KOPT-K1 (cell line): ENCODE results near the gene ABCC4.

Source experiments
- H3K27ac ChIP-seq: fragments of 200-600 bp; sonication (generic); 2 replicates; pipeline ENCODE4 v1.5.1; 2016; ENCODE audit warnings: antibody characterized with exemption, mild to moderate bottlenecking, low read depth, low read length; ENCODE audit not compliant: poor library complexity, severe bottlenecking
- H3K36me3 ChIP-seq: fragments of 200-600 bp; sonication (generic); 2 replicates; pipeline ENCODE4 v1.5.1; 2017; ENCODE audit warnings: antibody characterized with exemption, mild to moderate bottlenecking, low read length, moderate library complexity; ENCODE audit not compliant: insufficient read depth
- H3K9me3 ChIP-seq: fragments of 200-600 bp; sonication (generic); 2 replicates; pipeline ENCODE4 v1.5.1; 2017; ENCODE audit warnings: antibody characterized with exemption, low read length, mild to moderate bottlenecking; ENCODE audit not compliant: insufficient read depth, poor library complexity, severe bottlenecking

ABCC4 gene

GRCh38 chr13:95160112-95160906 lies 140.9 kb downstream of the ABCC4 start:
- H3K36me3 ChIP-seq, result peaks cover 40% of the 10 kb centered on the region
- no peak overlapping the region for H3K27ac ChIP-seq
- H3K9me3 ChIP-seq, result no peaks in the 10 kb centered on the region

GRCh38 chr13:95159458-95159857 lies 141.8 kb downstream of the ABCC4 start:
- H3K9me3 ChIP-seq, result no peaks in the 10 kb centered on the region
- peaks cover 32% of the 10 kb centered on the region for H3K36me3 ChIP-seq
- H3K27ac ChIP-seq, result no peak overlapping the region

GRCh38 chr13:95156208-95156607 lies 145.0 kb downstream of the ABCC4 start:
- H3K27ac ChIP-seq, result no peak overlapping the region
- H3K36me3 ChIP-seq, result peaks cover 20% of the 10 kb centered on the region; the same call in 1 of the 2 replicates
- no peaks in the 10 kb centered on the region for H3K9me3 ChIP-seq

GRCh38 chr13:95155504-95155903 lies 145.7 kb downstream of the ABCC4 start:
- Histone ChIP-seq H3K27ac (no peak overlapping the region), H3K36me3 (peaks cover 20% of the 10 kb centered on the region; the same call in 1 of the 2 replicates), H3K9me3 (no peaks in the 10 kb centered on the region)

- Histone ChIP-seq H3K27ac (no peak overlapping the region), H3K9me3 (no peaks in the 10 kb centered on the region), H3K36me3 (peaks cover 17% of the 10 kb centered on the region; the same call in 1 of the 2 replicates)
Measured at GRCh38 chr13:95155093-95155492, 146.2 kb downstream of the ABCC4 start.

GRCh38 chr13:95154413-95154886 lies 146.8 kb downstream of the ABCC4 start:
- peaks cover 10% of the 10 kb centered on the region; the same call in 1 of the 2 replicates for H3K36me3 ChIP-seq
- no peaks in the 10 kb centered on the region for H3K9me3 ChIP-seq
- H3K27ac ChIP-seq, result no peak overlapping the region

- H3K9me3 ChIP-seq, result no peaks in the 10 kb centered on the region
- 0 out of 2 replicates have a peak, but pooled peaks cover 7% of the 10 kb centered on the region for H3K36me3 ChIP-seq
- H3K27ac ChIP-seq, result no peak overlapping the region
Measured at GRCh38 chr13:95153647-95154412, 147.4 kb downstream of the ABCC4 start.

GRCh38 chr13:95151942-95152587 lies 149.2 kb downstream of the ABCC4 start:
- Histone ChIP-seq H3K9me3 (no peaks in the 10 kb centered on the region), H3K36me3 (0 out of 2 replicates have a peak, but pooled peaks cover 7% of the 10 kb centered on the region), H3K27ac (no peak overlapping the region)

- Histone ChIP-seq H3K27ac (no peak overlapping the region), H3K36me3 (peaks cover 2% of the 10 kb centered on the region; the same call in 1 of the 2 replicates), H3K9me3 (peaks cover 2% of the 10 kb centered on the region)
Measured at GRCh38 chr13:95150555-95150954, 150.7 kb downstream of the ABCC4 start.

- peaks cover 8% of the 10 kb centered on the region for H3K9me3 ChIP-seq
- H3K36me3 ChIP-seq, result peaks cover 12% of the 10 kb centered on the region; the same call in 1 of the 2 replicates
- H3K27ac ChIP-seq, result no peak overlapping the region
Measured at GRCh38 chr13:95146486-95146885, 154.8 kb downstream of the ABCC4 start.

- Histone ChIP-seq H3K27ac (no peak overlapping the region), H3K36me3 (peaks cover 12% of the 10 kb centered on the region; the same call in 1 of the 2 replicates), H3K9me3 (peaks cover 8% of the 10 kb centered on the region)
Measured at GRCh38 chr13:95145587-95145986, 155.7 kb downstream of the ABCC4 start.

- Histone ChIP-seq H3K27ac (no peak overlapping the region), H3K9me3 (peaks cover 6% of the 10 kb centered on the region), H3K36me3 (peaks cover 15% of the 10 kb centered on the region; the same call in 1 of the 2 replicates)
Measured at GRCh38 chr13:95140502-95140901, 160.7 kb downstream of the ABCC4 start.

- H3K36me3 ChIP-seq, result peaks cover 8% of the 10 kb centered on the region; the same call in 1 of the 2 replicates
- H3K9me3 ChIP-seq, result no peaks in the 10 kb centered on the region
- no peak overlapping the region for H3K27ac ChIP-seq
Measured at GRCh38 chr13:95138876-95139585, 162.2 kb downstream of the ABCC4 start.

- Histone ChIP-seq H3K27ac (no peak overlapping the region), H3K9me3 (no peaks in the 10 kb centered on the region), H3K36me3 (peaks cover 8% of the 10 kb centered on the region; the same call in 1 of the 2 replicates)
Measured at GRCh38 chr13:95137096-95137495, 164.2 kb downstream of the ABCC4 start.
